Measurements from ENCODE around the gene TXNDC11. TPM values are rescaled to one million over a fixed set of nuclear protein-coding genes. Genes with fewer than 3 reads are reported as not detected.

The TXNDC11 gene
- total RNA-seq, 1 experiment from 2014 or later, result 37.2 TPM

DNA sequence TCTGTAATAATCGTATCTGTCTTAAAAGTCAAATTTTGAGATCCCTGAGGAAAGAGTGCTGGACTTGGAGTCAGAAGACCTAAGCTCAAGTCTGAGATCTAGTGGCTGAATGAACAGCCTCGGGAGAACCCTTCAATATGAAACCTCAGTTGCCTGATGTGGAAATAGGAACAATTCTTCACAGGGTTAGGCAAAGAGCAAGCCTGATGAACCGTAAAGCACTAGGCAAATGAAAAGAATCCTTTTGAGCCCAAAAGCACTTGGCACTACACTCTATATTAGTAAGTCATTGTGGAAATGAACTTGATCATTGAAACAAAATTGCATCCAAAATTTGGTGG is 20.2 kb downstream of the TXNDC11 start:
- no peak for DNase-seq (ENCODE audit: low read depth)

GRCh38 chr16:11721781-11722467 is 20.7 kb downstream of the TXNDC11 start:
- DNase-seq (ENCODE audit: low read depth), result no peak

DNA sequence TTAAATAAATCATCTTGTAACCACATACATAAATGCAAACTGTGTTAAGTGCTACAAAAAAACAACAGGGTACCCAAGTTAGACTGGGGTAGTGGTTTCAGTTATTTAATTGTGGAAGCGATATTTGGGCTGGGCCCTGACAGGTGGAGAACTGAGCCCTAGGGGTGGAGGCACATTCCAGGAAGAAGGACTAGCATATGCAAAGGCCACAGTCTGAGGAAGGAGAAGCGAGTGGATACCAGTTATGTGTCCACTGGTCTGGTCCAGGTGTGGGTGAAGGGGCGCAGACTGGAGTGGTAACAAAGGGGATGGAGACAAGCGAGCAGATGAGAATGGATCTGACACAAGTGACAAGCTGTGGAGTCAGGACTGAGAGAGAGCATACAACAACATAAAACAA is 22.9 kb downstream of the TXNDC11 start:
- no peak for DNase-seq (ENCODE audit: low read depth)

- no peak for DNase-seq (ENCODE audit: low read depth)
Measured at GRCh38 chr16:11719171-11719570, 23.5 kb downstream of the TXNDC11 start.

DNA sequence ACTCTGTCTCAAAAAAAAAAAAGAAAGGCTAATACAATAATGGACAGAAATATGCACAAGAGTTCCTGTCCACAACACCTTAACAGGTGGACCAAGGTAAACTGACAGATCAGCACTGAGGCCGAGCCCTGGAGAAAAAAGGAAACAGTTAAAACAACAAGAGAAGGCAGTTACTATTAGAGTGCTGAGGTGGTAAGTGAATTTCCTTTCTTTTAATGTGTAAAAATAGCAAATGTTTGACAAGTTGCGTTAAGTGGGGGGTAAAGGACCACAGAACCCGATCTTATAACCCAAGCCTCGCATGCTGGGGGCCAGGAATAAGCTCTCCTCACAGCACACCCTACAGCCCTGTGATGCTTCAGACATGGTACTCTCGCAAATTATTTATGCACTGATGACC is 24.8 kb downstream of the TXNDC11 start:
- no peak for DNase-seq (ENCODE audit: low read depth)

GRCh38 chr16:11716336-11716735 is 26.3 kb downstream of the TXNDC11 start:
- no peak for DNase-seq (ENCODE audit: low read depth)

DNA sequence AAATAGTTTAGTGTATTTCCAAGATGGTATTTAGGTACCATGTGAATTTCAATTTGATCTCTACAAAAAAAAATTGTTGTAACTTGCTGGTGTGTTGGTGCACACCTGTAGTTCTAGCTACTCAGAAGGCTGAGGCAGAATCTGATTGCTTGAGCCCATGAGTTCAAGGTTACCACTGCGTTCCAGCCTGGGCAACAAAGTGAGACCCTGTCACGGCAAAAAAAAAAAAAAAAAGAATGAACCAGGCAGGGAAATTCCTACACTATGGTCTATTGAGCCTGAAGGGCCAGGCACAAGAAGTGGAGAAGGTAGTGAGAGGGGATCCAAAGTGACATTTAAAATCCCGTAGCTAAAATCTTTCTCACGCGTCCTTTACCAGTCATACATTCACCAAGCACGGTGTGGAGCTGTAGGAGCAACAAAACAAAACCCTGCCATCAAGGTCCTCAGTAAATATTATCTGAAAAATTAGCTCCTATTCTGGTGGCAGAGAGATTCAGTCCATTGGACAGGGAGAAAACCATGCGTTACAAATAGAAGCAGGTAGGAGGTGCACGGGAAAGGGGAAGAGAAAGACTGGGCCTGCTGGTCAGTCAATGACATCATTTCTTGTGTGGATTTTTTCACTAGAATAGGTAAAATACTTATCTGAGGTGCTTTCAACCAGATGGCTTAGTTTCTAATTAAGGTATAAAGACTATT is 27.3 kb downstream of the TXNDC11 start:
- DNase-seq (ENCODE audit: low read depth), result no peak

DNA sequence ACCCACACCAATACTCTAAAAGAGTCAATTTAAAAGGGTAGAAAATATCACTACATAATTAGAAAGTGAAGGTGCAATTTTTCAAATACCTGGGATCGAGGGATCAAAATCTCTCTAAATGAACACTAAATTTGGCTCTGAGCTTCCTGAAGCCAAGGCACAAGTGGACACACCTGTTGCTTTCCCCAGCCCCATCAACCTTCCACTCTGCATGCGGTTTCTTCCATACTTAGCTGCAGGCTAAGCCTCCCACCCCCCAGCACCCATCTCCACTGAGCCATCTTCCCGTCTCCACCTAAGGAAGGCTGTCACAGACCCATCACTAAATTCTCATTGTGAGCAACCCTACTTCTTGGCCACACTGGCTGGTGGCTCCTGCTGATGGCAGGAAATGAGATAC is 30.5 kb downstream of the TXNDC11 start:
- DNase-seq (ENCODE audit: low read depth), result no peak

DNA sequence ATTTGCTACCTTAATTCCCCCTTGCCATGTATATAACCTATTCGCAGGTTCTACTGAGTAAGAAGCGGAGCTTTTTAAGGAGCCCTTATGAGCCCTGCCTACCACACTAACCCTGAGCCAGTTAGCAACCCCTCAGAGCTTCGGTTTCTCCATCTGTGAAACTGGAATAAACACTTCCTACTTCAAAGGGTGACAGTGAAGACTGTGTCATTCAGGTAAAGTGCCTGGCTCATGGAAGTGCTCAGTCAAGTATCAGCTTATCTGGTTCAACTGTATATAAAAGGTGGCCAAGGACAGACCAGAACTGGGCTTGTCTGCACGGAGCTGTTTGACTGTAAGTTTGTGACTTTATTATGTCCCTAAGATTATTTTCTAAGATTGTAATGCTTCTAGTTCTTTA is 31.0 kb downstream of the TXNDC11 start:
- no peak for DNase-seq (ENCODE audit: low read depth)

GRCh38 chr16:11708421-11708820 is 34.2 kb downstream of the TXNDC11 start:
- DNase-seq (ENCODE audit: low read depth), result no peak

DNA sequence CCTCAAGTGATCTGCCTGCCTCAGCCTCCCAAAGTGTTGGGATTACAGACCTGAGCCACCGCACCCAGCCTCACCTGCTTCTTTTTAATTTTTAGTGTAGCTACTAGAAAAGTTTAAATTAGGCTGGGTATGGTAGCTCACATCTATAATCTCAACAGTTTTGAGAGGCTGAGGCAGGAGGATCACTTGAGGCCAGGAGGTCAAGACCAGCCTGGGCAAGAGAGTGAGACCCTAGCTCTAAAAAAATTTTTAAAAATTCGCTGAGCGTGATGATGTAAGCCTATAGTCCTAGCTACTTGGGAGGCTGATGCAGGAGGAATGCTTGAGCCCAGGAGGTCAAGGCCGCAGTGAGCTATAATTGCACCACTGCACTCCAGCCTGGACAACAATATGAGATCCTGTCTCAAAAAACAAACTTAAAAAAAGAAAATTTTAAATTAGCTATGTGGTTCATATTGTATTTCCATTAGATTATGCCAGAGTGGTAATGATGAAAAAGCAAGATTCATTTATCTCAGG is 34.9 kb downstream of the TXNDC11 start:
- no peak for DNase-seq (ENCODE audit: low read depth)

DNA sequence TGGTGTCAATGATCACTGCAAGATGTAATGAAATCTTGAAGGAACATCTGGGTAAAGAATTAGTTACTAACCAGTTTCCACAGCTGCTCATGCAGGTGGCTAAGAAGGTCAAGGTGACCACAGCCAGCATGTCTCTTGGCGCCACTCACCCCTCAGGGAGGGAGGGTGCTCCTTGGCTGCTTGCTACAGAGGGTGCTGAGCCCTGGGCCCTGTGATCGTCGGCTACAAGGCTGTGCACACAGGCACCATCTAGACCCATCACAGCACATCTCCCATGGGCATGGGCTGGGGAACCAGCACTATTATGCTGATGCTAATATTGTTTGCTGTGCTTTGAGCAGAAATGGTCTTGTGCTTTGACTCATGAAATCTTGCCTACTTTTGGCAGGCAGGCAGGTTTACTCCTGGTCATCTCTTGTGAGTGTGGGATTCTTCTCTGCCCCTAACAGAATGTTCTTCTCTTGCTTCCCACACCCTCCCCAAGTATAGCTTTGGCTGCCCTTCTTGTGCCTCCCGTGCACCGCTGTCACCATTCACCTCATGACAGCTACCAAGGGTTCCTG is 36.4 kb downstream of the TXNDC11 start:
- DNase-seq (ENCODE audit: low read depth), result no peak

GRCh38 chr16:11705311-11706025 is 37.2 kb downstream of the TXNDC11 start:
- no peak for DNase-seq (ENCODE audit: low read depth)

DNA sequence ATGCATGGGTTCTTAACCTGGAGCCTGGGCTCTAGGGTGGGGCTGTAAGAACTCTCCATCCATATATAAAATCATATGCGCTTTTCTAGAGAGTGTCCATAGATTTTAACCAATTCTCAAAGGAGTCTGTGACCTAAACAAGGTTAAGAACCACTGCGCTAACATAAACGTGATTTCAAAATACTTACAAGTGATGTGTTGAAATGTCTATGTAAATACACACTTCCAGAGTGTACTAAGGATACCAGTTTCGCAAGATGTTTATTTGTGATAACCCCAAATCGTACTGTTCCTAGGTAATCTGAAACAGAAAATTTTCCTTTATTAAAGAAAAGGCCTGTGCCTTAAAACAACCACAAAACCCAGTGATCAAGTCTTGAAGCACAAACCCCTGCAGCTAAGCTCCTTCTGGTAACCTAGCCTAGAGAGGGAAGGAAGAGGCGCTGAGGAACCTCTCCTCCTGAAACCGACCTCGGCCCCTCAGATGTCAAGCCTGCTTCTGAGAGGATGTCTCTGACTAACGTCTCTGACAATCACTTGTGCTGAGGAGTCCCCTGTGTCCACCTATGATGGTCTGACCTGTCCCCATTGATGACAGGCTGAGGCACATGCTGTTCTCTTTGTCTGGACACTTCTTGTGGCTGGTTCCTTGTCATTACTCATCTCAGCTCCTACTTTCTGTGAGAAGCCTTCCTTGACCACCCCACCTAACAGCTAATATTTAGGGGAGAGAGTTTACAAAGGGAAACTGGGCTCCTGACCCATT is 42.2 kb downstream of the TXNDC11 start:
- DNase-seq (ENCODE audit: low read depth), result no peak

DNA sequence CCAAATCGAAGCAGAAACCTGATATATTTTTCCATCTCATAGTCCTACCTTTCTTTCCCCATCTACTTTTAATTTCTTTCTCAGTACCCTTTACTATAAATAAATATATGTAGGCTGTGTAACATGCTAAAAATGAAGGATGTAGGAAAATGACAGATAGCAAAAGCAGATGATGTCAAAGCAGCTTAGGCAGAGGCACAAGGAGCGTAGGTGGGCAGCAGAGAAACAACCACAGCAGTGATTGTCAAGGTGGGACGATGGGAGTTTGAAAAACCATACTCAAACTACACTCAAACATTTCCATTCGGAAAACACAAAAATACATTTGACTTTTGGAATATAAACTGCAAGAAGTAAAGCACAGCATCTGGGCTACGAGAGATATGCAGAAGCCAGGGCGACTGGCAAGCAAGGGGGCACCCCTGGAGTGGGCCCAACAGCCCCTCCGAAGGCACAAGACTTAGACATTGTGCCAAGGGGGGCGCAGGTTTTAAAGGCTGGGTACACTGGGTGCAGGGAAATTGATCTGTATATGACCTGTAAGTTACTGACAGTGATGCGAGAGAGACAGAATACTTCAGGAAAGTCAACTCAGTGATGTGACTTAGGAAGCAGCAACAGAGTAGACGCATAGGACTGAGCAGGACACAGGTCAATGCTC is 43.3 kb downstream of the TXNDC11 start:
- DNase-seq (ENCODE audit: low read depth), result no peak

DNA sequence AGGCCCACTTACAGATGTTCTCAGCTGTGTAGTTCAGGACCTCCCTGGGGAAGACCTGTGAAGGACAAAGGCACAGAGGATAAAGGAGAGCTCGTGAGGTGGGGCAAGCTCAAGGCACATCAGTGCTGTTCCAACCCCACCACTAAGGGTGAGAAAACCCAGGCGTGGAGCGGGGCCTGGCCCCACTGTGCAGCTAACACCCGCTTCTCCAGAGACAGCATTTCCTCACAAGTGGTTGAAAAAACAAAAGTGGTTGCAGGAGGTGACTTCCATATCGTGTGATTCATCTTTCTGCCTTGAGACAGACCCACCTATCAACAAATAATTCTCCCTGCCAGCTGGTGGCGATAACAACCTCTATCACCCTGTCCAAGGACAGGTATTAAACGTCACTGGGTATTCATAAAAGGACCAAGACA is 44.4 kb downstream of the TXNDC11 start:
- peak; percentile 51 for DNase-seq (ENCODE audit: low read depth)

GRCh38 chr16:11697319-11697718 is 45.3 kb downstream of the TXNDC11 start:
- DNase-seq (ENCODE audit: low read depth), result no peak

GRCh38 chr16:11696266-11697012 is 46.2 kb downstream of the TXNDC11 start:
- no peak for DNase-seq (ENCODE audit: low read depth)

- DNase-seq (ENCODE audit: low read depth), result no peak
Measured at GRCh38 chr16:11692651-11693050, 50.0 kb downstream of the TXNDC11 start.

GRCh38 chr16:11692171-11692570 is 50.5 kb downstream of the TXNDC11 start:
- DNase-seq (ENCODE audit: low read depth), result no peak

All from HT1080 (cell line).